ENCODE data around the gene ADAMTSL1.

DNA sequence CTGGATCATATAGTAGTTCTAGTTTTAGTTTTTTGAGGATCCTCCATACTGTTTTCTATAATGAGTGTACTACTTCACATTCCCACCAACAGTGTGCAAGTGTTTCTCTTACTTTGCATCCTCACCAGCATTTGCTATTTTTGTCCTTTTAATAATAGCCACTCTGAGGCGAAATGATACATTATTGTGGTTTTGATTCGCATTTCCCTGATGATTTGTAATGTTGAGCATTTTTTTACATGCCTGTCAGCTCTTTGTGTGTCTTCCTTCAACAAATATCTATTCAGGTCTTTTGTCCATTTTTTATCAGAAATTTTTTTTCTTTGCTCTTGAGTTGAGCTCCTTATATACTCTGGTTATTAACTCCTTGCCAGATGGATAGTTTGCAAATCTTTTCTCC lies 114.0 kb downstream of the ADAMTSL1 start:
- no peak for TF ChIP-seq POLR2A (IDR thresholded peaks at IDR 0.05; ENCODE audit: control extremely low read depth in 1 of 2, low read depth in 2 of 2, low read length in 2 of 2)
- no peak for TF ChIP-seq JUND (IDR thresholded peaks at IDR 0.05; ENCODE audit: low read length)
- no peak for TF ChIP-seq SUZ12 (IDR thresholded peaks at IDR 0.05; ENCODE audit: low read length)
- TF ChIP-seq, protein P1, sequence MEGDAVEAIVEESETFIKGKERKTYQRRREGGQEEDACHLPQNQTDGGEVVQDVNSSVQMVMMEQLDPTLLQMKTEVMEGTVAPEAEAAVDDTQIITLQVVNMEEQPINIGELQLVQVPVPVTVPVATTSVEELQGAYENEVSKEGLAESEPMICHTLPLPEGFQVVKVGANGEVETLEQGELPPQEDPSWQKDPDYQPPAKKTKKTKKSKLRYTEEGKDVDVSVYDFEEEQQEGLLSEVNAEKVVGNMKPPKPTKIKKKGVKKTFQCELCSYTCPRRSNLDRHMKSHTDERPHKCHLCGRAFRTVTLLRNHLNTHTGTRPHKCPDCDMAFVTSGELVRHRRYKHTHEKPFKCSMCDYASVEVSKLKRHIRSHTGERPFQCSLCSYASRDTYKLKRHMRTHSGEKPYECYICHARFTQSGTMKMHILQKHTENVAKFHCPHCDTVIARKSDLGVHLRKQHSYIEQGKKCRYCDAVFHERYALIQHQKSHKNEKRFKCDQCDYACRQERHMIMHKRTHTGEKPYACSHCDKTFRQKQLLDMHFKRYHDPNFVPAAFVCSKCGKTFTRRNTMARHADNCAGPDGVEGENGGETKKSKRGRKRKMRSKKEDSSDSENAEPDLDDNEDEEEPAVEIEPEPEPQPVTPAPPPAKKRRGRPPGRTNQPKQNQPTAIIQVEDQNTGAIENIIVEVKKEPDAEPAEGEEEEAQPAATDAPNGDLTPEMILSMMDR (IDR thresholded peaks at IDR 0.05; ENCODE audit: control extremely low read depth in 1 of 3, insufficient read depth in 1 of 3, low read depth in 1 of 3, low read length in 3 of 3) = no peak
- no peak for TF ChIP-seq PHF8 (conservative IDR thresholded peaks at IDR 0.05; ENCODE audit: low read depth, low read length)
- no peak for TF ChIP-seq EP300 (IDR thresholded peaks at IDR 0.05; ENCODE audit: borderline replicate concordance in 1 of 2, low read depth in 2 of 2, low read length in 2 of 2)
- TF ChIP-seq MAFK (IDR thresholded peaks at IDR 0.05; ENCODE audit: low read depth, low read length) = no peak
- no peak for TF ChIP-seq CHD2 (IDR thresholded peaks at IDR 0.05; ENCODE audit: low read length)

Measured in H1 (cell line).